Measurements from ENCODE around the gene KAT5. TPM values are rescaled to one million over a fixed set of nuclear protein-coding genes. Genes with fewer than 3 reads are reported as not detected.
"Not testable (repeated sequence)": the region's sequence is repeated elsewhere in the genome, so short reads cannot be mapped to it uniquely, and the experiment has no call there.

Gene KAT5
- total and polyA plus RNA-seq, 4 donors = 45.3 to 95.3 (median 79.3) TPM

DNA sequence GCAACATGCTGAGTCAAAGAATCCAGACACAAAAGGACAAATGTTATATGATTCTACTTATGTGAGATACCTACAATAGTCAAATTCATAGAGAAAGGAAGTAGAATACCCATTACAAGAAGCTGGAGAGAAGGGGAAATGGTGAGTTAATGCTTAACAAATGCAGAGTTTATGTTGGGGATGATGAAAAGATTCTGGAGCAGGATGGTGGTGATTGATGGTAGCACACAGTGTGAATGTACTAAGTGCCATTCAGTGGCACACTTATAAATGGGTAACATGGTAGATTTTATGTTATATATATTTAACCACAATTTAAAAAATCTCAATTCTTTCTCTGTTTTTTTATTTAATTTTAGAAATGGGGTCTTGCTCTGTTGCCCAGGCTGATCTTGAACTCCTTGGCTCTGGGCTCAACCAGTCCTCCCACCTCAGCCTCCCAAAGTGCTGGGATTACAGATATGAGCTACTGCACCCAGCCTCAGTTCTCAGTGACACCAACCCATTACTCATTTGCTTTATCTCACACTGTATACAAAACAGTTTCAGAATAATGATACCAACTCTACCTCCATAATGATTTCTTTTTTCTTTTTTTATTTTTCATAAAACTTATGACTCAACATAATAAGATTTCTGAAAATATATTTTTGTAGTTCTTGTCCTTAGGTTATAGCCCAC, 39.7 kb upstream of the KAT5 start:
- no peak for ATAC-seq (ENCODE audit: insufficient read depth, low FRiP score)
- TF ChIP-seq, protein P1, sequence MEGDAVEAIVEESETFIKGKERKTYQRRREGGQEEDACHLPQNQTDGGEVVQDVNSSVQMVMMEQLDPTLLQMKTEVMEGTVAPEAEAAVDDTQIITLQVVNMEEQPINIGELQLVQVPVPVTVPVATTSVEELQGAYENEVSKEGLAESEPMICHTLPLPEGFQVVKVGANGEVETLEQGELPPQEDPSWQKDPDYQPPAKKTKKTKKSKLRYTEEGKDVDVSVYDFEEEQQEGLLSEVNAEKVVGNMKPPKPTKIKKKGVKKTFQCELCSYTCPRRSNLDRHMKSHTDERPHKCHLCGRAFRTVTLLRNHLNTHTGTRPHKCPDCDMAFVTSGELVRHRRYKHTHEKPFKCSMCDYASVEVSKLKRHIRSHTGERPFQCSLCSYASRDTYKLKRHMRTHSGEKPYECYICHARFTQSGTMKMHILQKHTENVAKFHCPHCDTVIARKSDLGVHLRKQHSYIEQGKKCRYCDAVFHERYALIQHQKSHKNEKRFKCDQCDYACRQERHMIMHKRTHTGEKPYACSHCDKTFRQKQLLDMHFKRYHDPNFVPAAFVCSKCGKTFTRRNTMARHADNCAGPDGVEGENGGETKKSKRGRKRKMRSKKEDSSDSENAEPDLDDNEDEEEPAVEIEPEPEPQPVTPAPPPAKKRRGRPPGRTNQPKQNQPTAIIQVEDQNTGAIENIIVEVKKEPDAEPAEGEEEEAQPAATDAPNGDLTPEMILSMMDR (IDR thresholded peaks at IDR 0.05; ENCODE audit: control extremely low read depth, extremely low read depth) = no peak

DNA sequence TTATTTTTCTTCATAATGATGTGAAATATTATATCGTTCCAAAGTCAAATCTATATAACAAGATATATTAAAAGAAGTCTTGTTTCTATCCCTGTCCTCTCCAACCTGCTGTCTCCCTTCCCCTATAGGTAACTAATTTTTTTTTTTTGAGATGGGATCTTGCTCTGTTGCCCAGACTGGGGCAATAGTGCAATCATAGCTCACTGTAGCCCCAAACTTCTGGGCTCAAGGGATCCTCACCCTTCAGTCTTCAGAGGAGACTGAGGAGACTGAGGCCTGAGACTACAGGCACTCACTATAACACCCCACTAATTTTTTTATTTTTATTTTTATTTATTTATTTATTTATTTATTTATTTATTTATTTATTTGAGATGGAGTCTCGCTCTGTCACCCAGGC, 39.1 kb upstream of the KAT5 start:
- H3K9me3 ChIP-seq (ENCODE audit: control insufficient read depth in 4 of 4, insufficient read depth in 3 of 4, low read length in 3 of 4) = no peaks in the 10 kb centered on the region
- H3K36me3 ChIP-seq (ENCODE audit: control insufficient read depth in 4 of 4, insufficient read depth in 4 of 4, low read length in 4 of 4) = no peaks in the 10 kb centered on the region
- ATAC-seq (ENCODE audit: insufficient read depth, low FRiP score) (no peak), DNase-seq (no peak)
- 95 to 96% methylated on average over 1 of the region's 2 CpGs for WGBS, 2 donors
- TF ChIP-seq, protein P1 (IDR thresholded peaks at IDR 0.05; ENCODE audit: control extremely low read depth, extremely low read depth) = no peak
- no peak overlapping the region for H3K27ac ChIP-seq (ENCODE audit: low read depth in 1 of 2, low read length in 1 of 2)
- no peak overlapping the region for H3K9ac ChIP-seq (ENCODE audit: insufficient read depth in 1 of 2, low read length in 2 of 2)
- no peak overlapping the region for H3K4me3 ChIP-seq
- H3K27me3 ChIP-seq (ENCODE audit: control insufficient read depth in 3 of 3, insufficient read depth in 3 of 3, low read length in 2 of 3) = no peaks in the 10 kb centered on the region
- H3K4me1 ChIP-seq (ENCODE audit: control insufficient read depth in 5 of 5, insufficient read depth in 5 of 5, low read length in 5 of 5) = no peaks in the 10 kb centered on the region

More for the DNA sequence above, 39.7 kb upstream of the KAT5 start:
- no peak overlapping the region for H3K27ac ChIP-seq (ENCODE audit: low read depth in 1 of 2, low read length in 1 of 2)
- no peak overlapping the region for H3K4me3 ChIP-seq
- H3K4me1 ChIP-seq (ENCODE audit: control insufficient read depth in 5 of 5, insufficient read depth in 5 of 5, low read length in 5 of 5) = no peaks in the 10 kb centered on the region
- H3K27me3 ChIP-seq (ENCODE audit: control insufficient read depth in 3 of 3, insufficient read depth in 3 of 3, low read length in 2 of 3) = no peaks in the 10 kb centered on the region
- no peaks in the 10 kb centered on the region for H3K9me3 ChIP-seq (ENCODE audit: control insufficient read depth in 4 of 4, insufficient read depth in 3 of 4, low read length in 3 of 4)
- DNase-seq = no peak
- H3K36me3 ChIP-seq (ENCODE audit: control insufficient read depth in 4 of 4, insufficient read depth in 4 of 4, low read length in 4 of 4) = no peaks in the 10 kb centered on the region
- no peak overlapping the region for H3K9ac ChIP-seq (ENCODE audit: insufficient read depth in 1 of 2, low read length in 2 of 2)

DNA sequence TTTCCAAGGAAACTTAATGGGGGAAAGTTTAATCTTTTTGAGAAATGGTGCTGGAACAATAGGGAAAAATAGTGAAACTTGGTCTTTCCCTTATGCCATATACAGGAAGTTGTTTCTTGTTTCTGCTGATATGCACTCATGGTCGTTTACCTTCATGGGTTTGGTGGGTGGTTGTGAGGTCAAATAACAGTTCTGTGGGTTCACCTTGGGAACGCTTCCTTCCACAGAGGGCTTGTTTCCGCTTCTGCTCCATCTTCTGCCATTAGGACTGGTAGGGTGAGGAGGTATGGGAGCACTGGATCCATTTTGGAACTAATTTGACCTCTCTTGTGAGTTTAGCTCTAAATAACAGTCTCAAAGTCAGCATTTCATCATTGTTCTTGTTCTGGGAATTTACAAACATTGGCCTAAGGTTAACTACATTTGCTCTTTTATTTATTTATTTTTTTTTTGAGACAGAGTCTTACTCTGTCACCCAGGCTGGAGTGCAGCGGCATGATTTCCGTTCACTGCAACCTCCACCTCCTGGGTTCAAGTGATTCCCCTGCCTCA, 31.8 kb upstream of the KAT5 start:
- ATAC-seq (ENCODE audit: insufficient read depth, low FRiP score) = no peak
- Histone ChIP-seq H3K4me1 (ENCODE audit: control insufficient read depth in 5 of 5, insufficient read depth in 5 of 5, low read length in 5 of 5) (no peaks in the 10 kb centered on the region), H3K27ac (ENCODE audit: low read depth in 1 of 2, low read length in 1 of 2) (no peak overlapping the region), H3K36me3 (ENCODE audit: control insufficient read depth in 4 of 4, insufficient read depth in 4 of 4, low read length in 4 of 4) (no peaks in the 10 kb centered on the region), H3K9ac (ENCODE audit: insufficient read depth in 1 of 2, low read length in 2 of 2) (no peak overlapping the region), H3K27me3 (ENCODE audit: control insufficient read depth in 3 of 3, insufficient read depth in 3 of 3, low read length in 2 of 3) (no peaks in the 10 kb centered on the region), H3K4me3 (no peak overlapping the region), H3K9me3 (ENCODE audit: control insufficient read depth in 4 of 4, insufficient read depth in 3 of 4, low read length in 3 of 4) (no peaks in the 10 kb centered on the region)
- TF ChIP-seq, protein P1 (IDR thresholded peaks at IDR 0.05; ENCODE audit: control extremely low read depth, extremely low read depth) = no peak
- DNase-seq = no peak
- 79 to 89% methylated on average over 5 of the region's 5 CpGs for WGBS, 2 donors

DNA sequence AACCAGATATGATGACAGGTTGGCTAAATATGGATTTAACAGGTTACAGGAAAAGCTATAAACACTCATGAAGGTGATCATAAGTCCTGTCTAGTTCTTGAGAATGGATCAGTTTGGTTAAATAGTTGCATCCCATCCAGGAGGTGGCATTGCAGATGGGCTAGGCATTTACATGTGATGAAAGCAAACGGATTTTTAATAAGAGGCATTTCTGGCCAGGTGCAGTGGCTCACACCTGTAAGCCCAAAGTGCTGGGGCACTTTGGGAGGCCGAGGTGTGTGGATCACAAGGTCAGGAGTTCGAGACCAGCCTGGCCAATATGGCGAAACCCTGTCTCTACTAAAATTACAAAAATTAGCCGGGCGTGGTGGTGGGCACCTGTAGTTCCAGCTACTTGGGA, 28.6 kb upstream of the KAT5 start:
- DNase-seq; H3K9me3 ChIP-seq (ENCODE audit: control insufficient read depth in 4 of 4, insufficient read depth in 3 of 4, low read length in 3 of 4); H3K9ac ChIP-seq (ENCODE audit: insufficient read depth in 1 of 2, low read length in 2 of 2); H3K36me3 ChIP-seq (ENCODE audit: control insufficient read depth in 4 of 4, insufficient read depth in 4 of 4, low read length in 4 of 4); H3K27ac ChIP-seq (ENCODE audit: low read depth in 1 of 2, low read length in 1 of 2); H3K4me3 ChIP-seq; H3K27me3 ChIP-seq (ENCODE audit: control insufficient read depth in 3 of 3, insufficient read depth in 3 of 3, low read length in 2 of 3); H3K4me1 ChIP-seq (ENCODE audit: control insufficient read depth in 5 of 5, insufficient read depth in 5 of 5, low read length in 5 of 5); ATAC-seq (ENCODE audit: insufficient read depth, low FRiP score): not testable (repeated sequence)
- 84 to 86% methylated on average over 6 of the region's 6 CpGs for WGBS, 2 donors
